K562 (cell line): ENCODE results near the gene NRSN2. TPM values are rescaled to one million over a fixed set of nuclear protein-coding genes. Genes with fewer than 3 reads are reported as not detected.

ENCODE experiments used
- ATF3 ChIP-seq, 2 experiments: fragments of 450-650 bp in 1 of 2; sonication (generic) in 1 of 2; formaldehyde crosslinking in 1 of 2; IDR thresholded peaks in 1 of 2; conservative IDR thresholded peaks in 1 of 2; 2 replicates each; pipeline versions ENCODE4 v1.6.1 to v1.8.1; 2016 to 2023; ENCODE audit warnings: mild to moderate bottlenecking in 2 of 2, moderate library complexity in 2 of 2, inconsistent platforms in 1 of 2, missing genetic modification reagents in 1 of 2
- CGGBP1 ChIP-seq: fragments of 250-450 bp; sonication (Bioruptor Pico); IDR thresholded peaks from 2 replicates; pipeline ENCODE4 v1.9.0; 2021; ENCODE audit warnings: mild to moderate bottlenecking
- EP300 ChIP-seq: IDR thresholded peaks from 2 replicates; pipeline ENCODE4 v1.6.1; 2012; ENCODE audit warnings: low read length, improper control_type of control experiment
- HMBOX1 ChIP-seq: sonication (generic); IDR thresholded peaks from 2 replicates; pipeline ENCODE4 v1.6.1; 2016
- KLF1 ChIP-seq: fragments of 450-650 bp; IDR thresholded peaks from 2 replicates; pipeline ENCODE4 v1.6.1; 2016; ENCODE audit warnings: missing genetic modification characterization, missing compliant biosample characterization
- MBD2 ChIP-seq: sonication (generic); IDR thresholded peaks from 2 replicates; pipeline ENCODE4 v1.6.1; 2016; ENCODE audit warnings: low read depth, borderline replicate concordance
- MEIS2 ChIP-seq: fragments of 450-650 bp; IDR thresholded peaks from 2 replicates; pipeline ENCODE4 v1.6.1; 2014; ENCODE audit warnings: mild to moderate bottlenecking; ENCODE audit not compliant: partially characterized antibody
- NCOA6 ChIP-seq: fragments of 450-650 bp; IDR thresholded peaks from 2 replicates; pipeline ENCODE4 v1.6.1; 2017; ENCODE audit warnings: mild to moderate bottlenecking
- NKRF ChIP-seq: fragments of 450-650 bp; IDR thresholded peaks from 2 replicates; pipeline ENCODE4 v1.6.1; 2016; ENCODE audit warnings: borderline replicate concordance
- OTX1 ChIP-seq: fragments of 450-650 bp; formaldehyde crosslinking; IDR thresholded peaks from 2 replicates; pipeline ENCODE4 v1.4.0; 2022; ENCODE audit warnings: mild to moderate bottlenecking
- RBFOX2 ChIP-seq: fragments of 200-400 bp; formaldehyde crosslinking; IDR thresholded peaks from 2 replicates; pipeline ENCODE4 v1.6.1; 2017; ENCODE audit warnings: low read depth, mild to moderate bottlenecking, low read length, moderate library complexity
- TARDBP ChIP-seq: fragments of 450-650 bp; IDR thresholded peaks from 2 replicates; pipeline ENCODE4 v1.6.1; 2016
- UBTF ChIP-seq, 2 experiments: IDR thresholded peaks; 2 replicates each; pipeline ENCODE4 v1.6.1; 2012; ENCODE audit warnings: improper control_type of control experiment in 2 of 2, low read depth in 2 of 2, low read length in 2 of 2, borderline replicate concordance in 1 of 2
- ZBTB9 ChIP-seq: fragments of 450-650 bp; formaldehyde crosslinking; IDR thresholded peaks from 2 replicates; pipeline ENCODE4 v1.4.0; 2020; ENCODE audit warnings: mild to moderate bottlenecking, moderate library complexity
- polyA plus RNA-seq, 8 experiments: library from polyadenylated mRNA; depleted of rRNA in 4 of 8; stranded (reverse) in 5 of 8; unstranded in 3 of 8; fragments of >200 nt; fragmentation: Nextera tagmentation in 2 of 8; fragmentation: Illumina TruSeq in 1 of 8; extraction: Ambion mirVana in 2 of 8; extraction: Trizol in 1 of 8; gene quantifications; 2 replicates each; pipeline versions ENCODE4 v1.2.1 to v1.2.3, GENCODE V29; 2011 to 2014; ENCODE audit warnings: inconsistent platforms in 1 of 8, missing spikeins in 1 of 8
- total RNA-seq, 7 experiments: library from RNA; depleted of rRNA in 6 of 7; stranded (reverse); fragments of >200 nt in 6 of 7; fragmentation: Illumina TruSeq in 2 of 7; extraction: Trizol in 2 of 7; gene quantifications; 2 replicates each; pipeline versions ENCODE4 v1.2.1 to v1.2.3, GENCODE V29; 2011 to 2021; ENCODE audit warnings: low replicate concordance in 1 of 7

Gene NRSN2
- total and polyA plus RNA-seq, 9 of the 15 experiments (the other 6 are each of a cell fraction or from before 2014, with no cell fraction given): 7.5 to 29.7 (median 11.1) TPM

- TF ChIP-seq RBFOX2 (peak; percentile 87), MEIS2 (peak; percentile 28), ZBTB9 (no peak), TARDBP (no peak; the same call in 1 of the 2 replicates), HMBOX1 (no peak), MBD2 (peak; percentile 36; the same call in 1 of the 2 replicates), NCOA6 (peak; percentile 70), KLF1 (tag) (no peak), EP300 (no peak), UBTF (IDR thresholded peaks at IDR 0.05; ENCODE audit: borderline replicate concordance in 1 of 2, low read depth in 2 of 2, low read length in 2 of 2) (0 out of 4 replicates have a peak, but pooled peaks have one; percentile 22 to 36), ATF3 (IDR thresholded peaks at IDR 0.05) (no peak), ATF3 (CRISPR knock-in tag; conservative IDR thresholded peaks at IDR 0.05) (no peak), OTX1 (CRISPR knock-in tag) (peak; percentile 91; the same call in 1 of the 2 replicates), NKRF (peak; percentile 88; the same call in 1 of the 2 replicates), CGGBP1 (CRISPR knock-in tag) (no peak)
Measured at GRCh38 chr20:347640-348484, 951 bp downstream of the NRSN2 start (continued).
